Uterus (tissue), 4 donors: ENCODE results near the gene NAV2. TPM values are rescaled to one million over a fixed set of nuclear protein-coding genes. Genes with fewer than 3 reads are reported as not detected.

ENCODE experiments used
- DNase-seq, 2 donors: peaks; one replicate each; pipeline ENCODE4 v3.0.0-alpha.2; 2019 to 2020
- H3K27ac ChIP-seq, 2 donors: fragments of 200-600 bp; sonication (generic); 1 replicate in 1 of 2; 2 replicates in 1 of 2; pipeline ENCODE4 v1.5.1; 2016 to 2018
- H3K27me3 ChIP-seq, 2 donors: fragments of 200-600 bp; sonication (generic); one replicate each; pipeline ENCODE4 v1.5.1; 2018 to 2019; ENCODE audit warnings: control low read depth in 1 of 2
- H3K36me3 ChIP-seq, 2 donors: fragments of 200-600 bp; sonication (generic); one replicate each; pipeline ENCODE4 v1.5.1; 2019; ENCODE audit warnings: control low read depth in 1 of 2
- H3K4me1 ChIP-seq, 2 donors: fragments of 200-600 bp; sonication (generic); one replicate each; pipeline ENCODE4 v1.5.1; 2018 to 2019; ENCODE audit warnings: control low read depth in 1 of 2
- H3K4me3 ChIP-seq, 2 donors: fragments of 200-600 bp; sonication (generic); 1 replicate in 1 of 2; 2 replicates in 1 of 2; pipeline ENCODE4 v1.5.1; 2018 to 2019; ENCODE audit warnings: mild to moderate bottlenecking in 1 of 2
- H3K9me3 ChIP-seq, 2 donors: fragments of 200-600 bp; sonication (generic); one replicate each; pipeline ENCODE4 v1.5.1; 2019; ENCODE audit warnings: control low read depth in 1 of 2
- CTCF ChIP-seq, 4 experiments: fragments of 200-600 bp in 2 of 4; fragments of 450-650 bp in 2 of 4; sonication (generic) in 2 of 4; IDR thresholded peaks; one replicate each; pipeline ENCODE4 v1.5.1; 2016 to 2019; ENCODE audit warnings: antibody characterized with exemption in 4 of 4, mild to moderate bottlenecking in 2 of 4, moderate library complexity in 1 of 4
- POLR2A ChIP-seq, 2 donors: fragments of 450-650 bp; IDR thresholded peaks; one replicate each; pipeline ENCODE4 v1.6.1; 2016; ENCODE audit warnings: antibody characterized with exemption in 2 of 2, mild to moderate bottlenecking in 1 of 2, moderate library complexity in 1 of 2
- intact Hi-C: fragments of 100-400 bp; cut with DNase I; formaldehyde crosslinking; loops from one replicate; pipeline ENCODE4 v1.15.1; 2023; ENCODE audit warnings: low total_unique reads
- total RNA-seq, 4 donors: library from RNA; depleted of rRNA in 3 of 4; stranded (reverse); fragments of >200 nt in 3 of 4; gene quantifications; one replicate each; pipeline versions ENCODE4 v1.1.0 to v1.2.4, GENCODE V29; 2014 to 2023
- donor health status: DM: yes; HTN: yes; CAD: no.

Gene NAV2
- total RNA-seq, 4 donors from 2014 or later, result 2.6 to 31.6 (median 5.7) TPM

GRCh38 chr11:19803506-19803998 is 90.9 kb downstream of the NAV2 start:
- H3K27me3 ChIP-seq, result no peaks in the 10 kb centered on the region
- no peak overlapping the region for H3K27ac ChIP-seq
- intact Hi-C loops, result no loop called here
- H3K4me3 ChIP-seq, result no peak overlapping the region
- TF ChIP-seq POLR2A (IDR thresholded peaks at IDR 0.05), result no peak
- TF ChIP-seq CTCF (IDR thresholded peaks at IDR 0.05), result no peak
- no peaks in the 10 kb centered on the region for H3K4me1 ChIP-seq
- no peaks in the 10 kb centered on the region for H3K9me3 ChIP-seq
- H3K36me3 ChIP-seq, result no peaks in the 10 kb centered on the region
- no peak for DNase-seq

GRCh38 chr11:19805376-19805775 is 92.7 kb downstream of the NAV2 start:
- H3K27me3 ChIP-seq, result no peaks in the 10 kb centered on the region
- H3K27ac ChIP-seq, result no peak overlapping the region
- DNase-seq, result no peak
- intact Hi-C loops, result no loop called here
- no peak overlapping the region for H3K4me3 ChIP-seq
- no peaks in the 10 kb centered on the region for H3K36me3 ChIP-seq
- TF ChIP-seq CTCF (IDR thresholded peaks at IDR 0.05), result no peak
- no peak for TF ChIP-seq POLR2A (IDR thresholded peaks at IDR 0.05)
- H3K4me1 ChIP-seq, result no peaks in the 10 kb centered on the region
- no peaks in the 10 kb centered on the region for H3K9me3 ChIP-seq

GRCh38 chr11:19805827-19806226 is 93.2 kb downstream of the NAV2 start:
- no peak for DNase-seq
- Histone ChIP-seq H3K36me3 (no peaks in the 10 kb centered on the region), H3K4me1 (no peaks in the 10 kb centered on the region), H3K27ac (no peak overlapping the region), H3K4me3 (no peak overlapping the region), H3K9me3 (no peaks in the 10 kb centered on the region), H3K27me3 (no peaks in the 10 kb centered on the region)
- intact Hi-C loops, result no loop called here
- no peak for TF ChIP-seq CTCF (IDR thresholded peaks at IDR 0.05)
- no peak for TF ChIP-seq POLR2A (IDR thresholded peaks at IDR 0.05)

- DNase-seq, result no peak
- Histone ChIP-seq H3K27ac (no peak overlapping the region), H3K4me3 (no peak overlapping the region), H3K9me3 (no peaks in the 10 kb centered on the region), H3K36me3 (no peaks in the 10 kb centered on the region), H3K4me1 (no peaks in the 10 kb centered on the region), H3K27me3 (no peaks in the 10 kb centered on the region)
- intact Hi-C loops, result no loop called here
- no peak for TF ChIP-seq POLR2A (IDR thresholded peaks at IDR 0.05)
- TF ChIP-seq CTCF (IDR thresholded peaks at IDR 0.05), result no peak
Observed at GRCh38 chr11:19806251-19806650, 93.6 kb downstream of the NAV2 start.

- H3K4me3 ChIP-seq, result no peak overlapping the region
- no peaks in the 10 kb centered on the region for H3K4me1 ChIP-seq
- H3K36me3 ChIP-seq, result no peaks in the 10 kb centered on the region
- intact Hi-C loops, result no loop called here
- TF ChIP-seq POLR2A (IDR thresholded peaks at IDR 0.05) (no peak), CTCF (IDR thresholded peaks at IDR 0.05) (peak in 1 of 4 experiments; percentile 15)
- DNase-seq, result no peak
- H3K27ac ChIP-seq, result no peak overlapping the region
- H3K9me3 ChIP-seq, result no peaks in the 10 kb centered on the region
- no peaks in the 10 kb centered on the region for H3K27me3 ChIP-seq
Observed at GRCh38 chr11:19808076-19808911, 95.7 kb downstream of the NAV2 start.
